Heart right ventricle (tissue), 16 donors: Measurements from ENCODE around the gene HECA. TPM values are rescaled to one million over a fixed set of nuclear protein-coding genes. Genes with fewer than 3 reads are reported as not detected.

Experiments used
- ATAC-seq, 8 donors: fragments of 200-7000 bp; cut with Tn5 transposase; one replicate each; pipeline ENCODE4 v1.9.1; 2020; ENCODE audit warnings: mild to moderate bottlenecking in 8 of 8, moderate library complexity in 8 of 8, moderate number of reproducible peaks in 1 of 8
- DNase-seq, 2 donors: peaks; one replicate each; pipeline ENCODE4 v3.0.0-alpha.2; 2020
- H3K27ac ChIP-seq, 10 donors: fragments of 200-600 bp; sonication (generic) in 2 of 10; one replicate each; pipeline versions ENCODE4 v1.5.0 to v1.8.0; 2020 to 2022; ENCODE audit warnings: mild to moderate bottlenecking in 3 of 10
- H3K27me3 ChIP-seq, 7 donors: fragments of 200-600 bp; one replicate each; pipeline ENCODE4 v1.8.0; 2021 to 2022; ENCODE audit warnings: mild to moderate bottlenecking in 2 of 7
- H3K36me3 ChIP-seq, 9 donors: fragments of 200-600 bp; sonication (generic) in 1 of 9; one replicate each; pipeline versions ENCODE4 v1.5.0 to v1.8.0; 2020 to 2022; ENCODE audit warnings: mild to moderate bottlenecking in 2 of 9
- H3K4me1 ChIP-seq, 9 donors: fragments of 200-600 bp; sonication (generic) in 1 of 9; one replicate each; pipeline versions ENCODE4 v1.5.0 to v1.8.0; 2020 to 2022; ENCODE audit warnings: mild to moderate bottlenecking in 4 of 9
- H3K4me3 ChIP-seq, 10 donors: fragments of 200-600 bp; sonication (generic) in 2 of 10; one replicate each; pipeline versions ENCODE4 v1.5.0 to v1.8.0; 2020 to 2022; ENCODE audit warnings: mild to moderate bottlenecking in 7 of 10, moderate library complexity in 2 of 10
- H3K9me3 ChIP-seq, 11 donors: fragments of 200-600 bp in 10 of 11; sonication (generic) in 2 of 11; one replicate each; pipeline versions ENCODE4 v1.5.0 to v1.8.0; 2013 to 2022; ENCODE audit warnings: mild to moderate bottlenecking in 2 of 11, control low read depth in 1 of 11, moderate library complexity in 1 of 11
- WGBS, 2 donors: extraction: QIAGEN DNeasy Blood & Tissue Kit; methylation state at CpG; one replicate each; pipeline ENCODE4 v1.1.7; 2013; ENCODE audit warnings: inconsistent platforms in 1 of 2; 5-methylcytosine and 5-hydroxymethylcytosine counted together
- intact Hi-C, 10 donors: fragments of 100-400 bp; cut with DNase I; formaldehyde crosslinking; loops; one replicate each; pipeline versions ENCODE4 v1.11.1 to v1.14.2; 2022
- polyA plus RNA-seq, 2 donors: library from polyadenylated mRNA; stranded (reverse); fragments of 200-250 nt; gene quantifications; one replicate each; pipeline ENCODE4 v1.2.3, GENCODE V29; 2013
- total RNA-seq, 10 donors: library from RNA; stranded (reverse); fragmentation: NEBNext Ultra II Directional in 3 of 10; extraction: Animal tissue kit (Norgen Biotek cat#: 25700) in 3 of 10; gene quantifications; one replicate each; pipeline versions ENCODE4 v1.2.1 to v1.2.4, GENCODE V29; 2021 to 2023
- TF ChIP-seq, protein P1 (sequence below), 9 donors: fragments of 200-600 bp; sonication (generic) in 2 of 9; IDR thresholded peaks; one replicate each; pipeline versions ENCODE4 v1.5.0 to v1.8.0; 2021 to 2022; ENCODE audit warnings: antibody characterized with exemption in 9 of 9, mild to moderate bottlenecking in 5 of 9, moderate library complexity in 1 of 9
- donor health status: Arrhythmogenic right ventricular cardiomyopathy.
- donor health status: ischemic (EF 13 %, LVEDD 7.1; RV severe dilation, severe dysfunction).
- donor health status: healthy with polysubstance abuse.
- donor health status: DM: no; HTN: yes; CAD: no.
- donor health status: DM: no; HTN: no; CAD: no.
- donor health status: ischemic (EF 25% LVEDD 6.9; RV normal size, moderate dysfunction).
- donor health status: ischemic (EF 25% LVEDD 5.7; RV mildly dilated, moderate dysfunction).
- donor health status: healthy.
- donor health status: DM: yes; HTN: yes; CAD: no.
- donor health status: Ischemic cardiomyopathy.
- donor health status: ischemic (EF 35%, LVEDD 5.7; RV mildly dilated, moderate dysfunction).
- donor health status: nonischemic (EF 11% LVEDD 7.7; RV severe dilation, severe dysfunction).
- donor health status: DM: yes; HTN: yes; CAD: no.
- donor health status: PGD.
- donor health status: ischemic (EF 29% LVEDD 5.4; RV normal size, mild dysfunction).
- donor health status: nonischemic (EF 23%, LVEDD 6.1; RV moderate dilation, normal function).

The HECA gene
- total and polyA plus RNA-seq, 12 donors = 8.6 to 70.6 (median 42.8) TPM

DNA sequence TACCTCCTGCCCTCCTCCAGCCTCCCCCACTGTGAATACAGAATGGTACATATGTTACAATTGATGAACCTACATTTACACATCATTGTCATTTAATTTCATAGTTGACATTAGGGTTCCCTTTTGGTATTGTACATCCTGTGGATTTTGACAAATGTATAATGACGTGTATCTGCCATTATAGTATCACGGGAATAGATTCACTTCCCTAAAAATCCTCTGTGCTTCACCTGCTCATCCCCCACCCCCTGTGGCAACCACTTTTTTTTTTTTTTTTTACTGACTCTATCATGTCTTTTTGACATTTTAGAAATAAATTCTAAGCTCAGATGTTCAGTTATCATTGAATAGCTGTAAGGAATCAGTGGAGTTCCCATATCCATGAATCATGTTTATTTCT lies 30.4 kb downstream of the HECA start:
- WGBS, 2 donors = 89 to 93% methylated on average over 2 of the region's 2 CpGs
- Histone ChIP-seq H3K27me3 (no peaks in the 10 kb centered on the region), H3K9me3 (no peaks in the 10 kb centered on the region), H3K27ac (no peak overlapping the region), H3K4me3 (no peak overlapping the region), H3K36me3 (peaks cover 0 to 47% (median 21%) of the 10 kb centered on the region in 9 donors), H3K4me1 (peaks cover 0 to 56% (median 47%) of the 10 kb centered on the region in 9 donors)
- intact Hi-C loops = no loop called here
- DNase-seq (no peak), ATAC-seq (no peak)
- TF ChIP-seq, protein P1, sequence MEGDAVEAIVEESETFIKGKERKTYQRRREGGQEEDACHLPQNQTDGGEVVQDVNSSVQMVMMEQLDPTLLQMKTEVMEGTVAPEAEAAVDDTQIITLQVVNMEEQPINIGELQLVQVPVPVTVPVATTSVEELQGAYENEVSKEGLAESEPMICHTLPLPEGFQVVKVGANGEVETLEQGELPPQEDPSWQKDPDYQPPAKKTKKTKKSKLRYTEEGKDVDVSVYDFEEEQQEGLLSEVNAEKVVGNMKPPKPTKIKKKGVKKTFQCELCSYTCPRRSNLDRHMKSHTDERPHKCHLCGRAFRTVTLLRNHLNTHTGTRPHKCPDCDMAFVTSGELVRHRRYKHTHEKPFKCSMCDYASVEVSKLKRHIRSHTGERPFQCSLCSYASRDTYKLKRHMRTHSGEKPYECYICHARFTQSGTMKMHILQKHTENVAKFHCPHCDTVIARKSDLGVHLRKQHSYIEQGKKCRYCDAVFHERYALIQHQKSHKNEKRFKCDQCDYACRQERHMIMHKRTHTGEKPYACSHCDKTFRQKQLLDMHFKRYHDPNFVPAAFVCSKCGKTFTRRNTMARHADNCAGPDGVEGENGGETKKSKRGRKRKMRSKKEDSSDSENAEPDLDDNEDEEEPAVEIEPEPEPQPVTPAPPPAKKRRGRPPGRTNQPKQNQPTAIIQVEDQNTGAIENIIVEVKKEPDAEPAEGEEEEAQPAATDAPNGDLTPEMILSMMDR (IDR thresholded peaks at IDR 0.05) = no peak

DNA sequence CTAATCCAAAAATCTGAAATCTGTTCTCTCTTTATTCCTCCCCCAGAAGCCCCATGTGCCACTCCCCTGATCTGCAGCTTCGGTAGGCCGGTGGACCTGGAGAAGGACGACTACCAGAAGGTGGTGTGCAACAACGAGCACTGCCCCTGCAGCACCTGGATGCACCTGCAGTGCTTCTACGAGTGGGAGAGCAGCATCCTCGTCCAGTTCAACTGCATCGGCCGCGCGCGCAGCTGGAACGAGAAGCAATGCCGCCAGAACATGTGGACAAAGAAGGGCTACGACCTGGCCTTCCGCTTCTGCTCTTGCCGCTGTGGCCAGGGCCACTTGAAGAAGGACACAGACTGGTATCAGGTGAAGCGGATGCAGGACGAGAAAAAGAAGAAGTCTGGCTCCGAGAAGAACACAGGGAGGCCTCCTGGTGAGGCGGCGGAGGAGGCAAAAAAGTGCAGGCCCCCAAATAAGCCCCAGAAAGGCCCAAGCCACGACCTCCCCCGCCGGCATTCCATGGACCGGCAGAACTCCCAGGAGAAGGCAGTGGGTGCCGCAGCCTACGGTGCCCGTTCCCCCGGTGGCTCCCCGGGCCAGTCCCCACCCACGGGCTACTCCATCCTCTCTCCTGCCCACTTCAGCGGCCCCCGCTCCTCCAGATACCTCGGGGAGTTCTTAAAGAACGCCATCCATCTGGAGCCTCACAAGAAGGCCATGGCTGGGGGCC lies 31.5 kb downstream of the HECA start:
- TF ChIP-seq, protein P1 (IDR thresholded peaks at IDR 0.05) = no peak
- ATAC-seq (peak in 2 of 8 donors; percentile 16 to 67), DNase-seq (no peak)
- H3K4me1 ChIP-seq = peaks cover 0 to 49% (median 36%) of the 10 kb centered on the region in 9 donors
- H3K4me3 ChIP-seq = no peak overlapping the region
- no peaks in the 10 kb centered on the region for H3K9me3 ChIP-seq
- peaks cover 0 to 54% (median 27%) of the 10 kb centered on the region in 9 donors for H3K36me3 ChIP-seq
- 96 to 97% methylated on average over 35 of the region's 35 CpGs for WGBS, 2 donors
- intact Hi-C loops = no loop called here
- H3K27me3 ChIP-seq = no peaks in the 10 kb centered on the region
- no peak overlapping the region for H3K27ac ChIP-seq

DNA sequence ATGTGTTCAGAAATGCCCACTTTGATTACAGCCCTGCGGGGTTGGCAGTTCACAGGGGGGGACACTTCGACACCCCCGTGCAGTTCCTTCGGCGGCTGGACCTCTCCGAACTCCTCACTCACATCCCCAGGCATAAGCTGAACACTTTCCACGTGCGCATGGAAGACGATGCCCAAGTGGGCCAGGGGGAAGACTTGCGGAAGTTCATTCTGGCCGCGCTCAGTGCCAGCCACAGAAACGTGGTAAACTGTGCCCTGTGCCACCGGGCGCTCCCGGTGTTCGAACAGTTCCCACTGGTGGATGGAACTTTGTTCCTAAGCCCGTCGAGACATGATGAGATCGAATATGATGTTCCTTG lies 32.1 kb downstream of the HECA start:
- DNase-seq (no peak), ATAC-seq (peak in 1 of 8 donors; percentile 7)
- Histone ChIP-seq H3K4me3 (no peak overlapping the region), H3K4me1 (peaks cover 0 to 44% (median 31%) of the 10 kb centered on the region in 9 donors), H3K27ac (no peak overlapping the region), H3K36me3 (peaks cover 0 to 59% (median 27%) of the 10 kb centered on the region in 9 donors), H3K27me3 (no peaks in the 10 kb centered on the region), H3K9me3 (no peaks in the 10 kb centered on the region)
- TF ChIP-seq, protein P1 (IDR thresholded peaks at IDR 0.05) = no peak
- intact Hi-C loops = no loop called here
- 95 to 96% methylated on average over 20 of the region's 20 CpGs for WGBS, 2 donors

DNA sequence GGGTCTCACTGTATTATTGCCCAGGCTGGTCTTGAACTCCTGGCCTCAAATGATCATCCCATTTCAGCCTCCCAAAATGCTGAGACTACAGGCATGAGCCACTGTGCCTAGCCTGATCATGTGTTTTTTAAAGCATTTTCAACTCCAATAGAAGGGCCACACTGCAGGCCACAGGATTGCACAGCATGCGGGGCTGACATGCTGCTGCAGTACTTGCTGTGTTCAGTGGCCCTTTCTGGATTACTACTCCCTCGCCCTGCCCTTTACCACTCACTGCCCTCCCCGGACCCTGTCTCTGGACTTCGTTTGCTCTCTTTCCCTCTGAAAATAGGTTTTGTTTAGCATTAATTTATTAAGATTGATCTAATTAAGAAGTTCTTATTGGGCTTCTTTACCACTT lies 37.3 kb downstream of the HECA start:
- no peaks in the 10 kb centered on the region for H3K27me3 ChIP-seq
- ATAC-seq = no peak
- DNase-seq = no peak
- H3K36me3 ChIP-seq = peaks cover 0 to 77% (median 36%) of the 10 kb centered on the region in 9 donors
- no peaks in the 10 kb centered on the region for H3K9me3 ChIP-seq
- H3K27ac ChIP-seq = no peak overlapping the region
- intact Hi-C loops = no loop called here
- no peak overlapping the region for H3K4me3 ChIP-seq
- peaks cover 0 to 33% (median 10%) of the 10 kb centered on the region in 9 donors for H3K4me1 ChIP-seq
- TF ChIP-seq, protein P1 (IDR thresholded peaks at IDR 0.05) = no peak
- 93 to 95% methylated on average over 4 of the region's 4 CpGs for WGBS, 2 donors
